ENCODE results near the gene CBR4. TPM values are rescaled to one million over a fixed set of nuclear protein-coding genes. Genes with fewer than 3 reads are reported as not detected.
"Not testable (repeated sequence)": the region's sequence is repeated elsewhere in the genome, so short reads cannot be mapped to it uniquely, and the experiment has no call there.

CBR4 gene
- total RNA-seq, 1 donor from 2014 or later, result 13.6 TPM

- intact Hi-C loops (cut with micrococcal nuclease), result no loop called here
These were observed 15.1 kb downstream of the CBR4 start for GRCh38 chr4:168994958-168995357.

GRCh38 chr4:168993714-168994510, 16.1 kb downstream of the CBR4 start:
- intact Hi-C loops (cut with micrococcal nuclease), result no loop called here

GRCh38 chr4:168992952-168993482, 17.0 kb downstream of the CBR4 start:
- intact Hi-C loops (cut with micrococcal nuclease), result not testable (repeated sequence)

- intact Hi-C loops (cut with micrococcal nuclease), result no loop called here
These were observed 28.1 kb downstream of the CBR4 start for GRCh38 chr4:168981942-168982341.

- intact Hi-C loops (cut with micrococcal nuclease), result no loop called here
These were observed 28.6 kb downstream of the CBR4 start for GRCh38 chr4:168981460-168981859.

GRCh38 chr4:168979338-168979737, 30.7 kb downstream of the CBR4 start:
- intact Hi-C loops (cut with micrococcal nuclease), result no loop called here

- intact Hi-C loops (cut with micrococcal nuclease), result no loop called here
These were observed 31.9 kb downstream of the CBR4 start for GRCh38 chr4:168978001-168978700.

GRCh38 chr4:168972596-168972995, 37.5 kb downstream of the CBR4 start:
- intact Hi-C loops (cut with micrococcal nuclease), result no loop called here

GRCh38 chr4:168960716-168961115, 49.3 kb downstream of the CBR4 start:
- intact Hi-C loops (cut with micrococcal nuclease), result no loop called here

- intact Hi-C loops (cut with micrococcal nuclease), result no loop called here
These were observed 54.4 kb downstream of the CBR4 start for GRCh38 chr4:168955674-168956073.

GRCh38 chr4:168952821-168953246, 57.2 kb downstream of the CBR4 start:
- intact Hi-C loops (cut with micrococcal nuclease), result not testable (repeated sequence)

GRCh38 chr4:168945291-168945690, 64.8 kb downstream of the CBR4 start:
- intact Hi-C loops (cut with micrococcal nuclease), result no loop called here

GRCh38 chr4:168942985-168943384, 67.1 kb downstream of the CBR4 start:
- intact Hi-C loops (cut with micrococcal nuclease), result no loop called here

Measured in T-helper 2 cell treated with Interferon-gamma antibody and Interleukin-4, amounts not matched to agents 100 ng/mL and 5 ng/mL, for 36 hours (primary cell).